Aorta (tissue), 5 donors: ENCODE measurements around the gene RAB6B. TPM values are rescaled to one million over a fixed set of nuclear protein-coding genes. Genes with fewer than 3 reads are reported as not detected.

Experiments
- ATAC-seq: fragments of 200-7000 bp; cut with Tn5 transposase; one replicate; pipeline ENCODE4 v1.9.1; 2022; ENCODE audit warnings: moderate library complexity; ENCODE audit not compliant: low FRiP score
- DNase-seq, 2 donors: peaks; one replicate each; pipeline ENCODE4 v3.0.0-alpha.2; 2020
- H3K27ac ChIP-seq, 2 donors: one replicate each; pipeline ENCODE4 v1.5.1; 2013; ENCODE audit warnings: low read length in 2 of 2, mild to moderate bottlenecking in 2 of 2, moderate library complexity in 2 of 2, control low read depth in 1 of 2, inconsistent platforms in 1 of 2, low read depth in 1 of 2
- H3K27me3 ChIP-seq, 2 donors: one replicate each; pipeline ENCODE4 v1.6.1; 2013; ENCODE audit warnings: control low read depth in 1 of 2, low read length in 1 of 2, mild to moderate bottlenecking in 1 of 2, moderate library complexity in 1 of 2; ENCODE audit not compliant: insufficient read depth in 2 of 2, control insufficient read depth in 1 of 2
- H3K36me3 ChIP-seq, 2 donors: one replicate each; pipeline ENCODE4 v1.6.1; 2013; ENCODE audit warnings: control low read depth in 1 of 2, low read length in 1 of 2, mild to moderate bottlenecking in 1 of 2; ENCODE audit not compliant: insufficient read depth in 2 of 2, control insufficient read depth in 1 of 2
- H3K4me1 ChIP-seq, 2 donors: one replicate each; pipeline ENCODE4 v1.6.1; 2013; ENCODE audit warnings: low read length in 2 of 2, control low read depth in 1 of 2, mild to moderate bottlenecking in 1 of 2, moderate library complexity in 1 of 2; ENCODE audit not compliant: insufficient read depth in 2 of 2, control insufficient read depth in 1 of 2
- H3K4me3 ChIP-seq, 2 donors: one replicate each; pipeline ENCODE4 v1.5.1; 2013; ENCODE audit warnings: low read length in 2 of 2, control low read depth in 1 of 2, mild to moderate bottlenecking in 1 of 2
- H3K9me3 ChIP-seq: one replicate; pipeline ENCODE4 v1.6.1; 2013; ENCODE audit warnings: mild to moderate bottlenecking, low read length; ENCODE audit not compliant: control insufficient read depth
- WGBS, 2 donors: extraction: QIAGEN DNeasy Blood & Tissue Kit; methylation state at CpG; one replicate each; pipeline ENCODE4 v1.1.7; 2013; 5-methylcytosine and 5-hydroxymethylcytosine counted together
- intact Hi-C, 2 donors: fragments of 100-400 bp; cut with DNase I; formaldehyde crosslinking; loops; one replicate each; pipeline versions ENCODE4 v1.14.2 to v1.15.0; 2022
- polyA plus RNA-seq, 2 donors: library from polyadenylated mRNA; stranded (reverse); fragments of 200-250 nt; gene quantifications; one replicate each; pipeline ENCODE4 v1.2.3, GENCODE V29; 2013
- total RNA-seq, 2 donors: library from RNA; stranded (reverse); fragmentation: NEBNext Ultra II Directional; extraction: Animal tissue kit (Norgen Biotek cat#: 25700); gene quantifications; one replicate each; pipeline ENCODE4 v1.2.1, GENCODE V29; 2021
- donor health status: healthy with polysubstance abuse.
- donor health status: Bipolar disorder and iron deficiency.
- donor health status: DM: no; HTN: no; CAD: no.
- donor health status: DM: no; HTN: no; CAD: no.
- donor health status: DM: yes; HTN: yes; CAD: no.

The RAB6B gene
- total and polyA plus RNA-seq, 4 donors, result 0.59 to 12.0 (median 8.2) TPM

GRCh38 chr3:133854264-133855001, 41.2 kb downstream of the RAB6B start:
- ATAC-seq (no peak), DNase-seq (no peak)
- intact Hi-C loops, result no loop called here
- Histone ChIP-seq H3K36me3 (no peaks in the 10 kb centered on the region), H3K4me1 (peaks cover 0 to 8% of the 10 kb centered on the region in 2 donors), H3K4me3 (no peak overlapping the region), H3K27ac (no peak overlapping the region), H3K9me3 (no peaks in the 10 kb centered on the region), H3K27me3 (no peaks in the 10 kb centered on the region)
- WGBS, 2 donors, result 85 to 86% methylated on average over 5 of the region's 5 CpGs

GRCh38 chr3:133853925-133854227, 41.8 kb downstream of the RAB6B start:
- Histone ChIP-seq H3K36me3 (no peaks in the 10 kb centered on the region), H3K27me3 (no peaks in the 10 kb centered on the region), H3K9me3 (no peaks in the 10 kb centered on the region), H3K4me1 (peaks cover 0 to 8% of the 10 kb centered on the region in 2 donors), H3K27ac (no peak overlapping the region), H3K4me3 (no peak overlapping the region)
- DNase-seq (no peak), ATAC-seq (no peak)
- 83% methylated on average over 2 of the region's 2 CpGs for WGBS, 2 donors
- intact Hi-C loops, result no loop called here

DNA sequence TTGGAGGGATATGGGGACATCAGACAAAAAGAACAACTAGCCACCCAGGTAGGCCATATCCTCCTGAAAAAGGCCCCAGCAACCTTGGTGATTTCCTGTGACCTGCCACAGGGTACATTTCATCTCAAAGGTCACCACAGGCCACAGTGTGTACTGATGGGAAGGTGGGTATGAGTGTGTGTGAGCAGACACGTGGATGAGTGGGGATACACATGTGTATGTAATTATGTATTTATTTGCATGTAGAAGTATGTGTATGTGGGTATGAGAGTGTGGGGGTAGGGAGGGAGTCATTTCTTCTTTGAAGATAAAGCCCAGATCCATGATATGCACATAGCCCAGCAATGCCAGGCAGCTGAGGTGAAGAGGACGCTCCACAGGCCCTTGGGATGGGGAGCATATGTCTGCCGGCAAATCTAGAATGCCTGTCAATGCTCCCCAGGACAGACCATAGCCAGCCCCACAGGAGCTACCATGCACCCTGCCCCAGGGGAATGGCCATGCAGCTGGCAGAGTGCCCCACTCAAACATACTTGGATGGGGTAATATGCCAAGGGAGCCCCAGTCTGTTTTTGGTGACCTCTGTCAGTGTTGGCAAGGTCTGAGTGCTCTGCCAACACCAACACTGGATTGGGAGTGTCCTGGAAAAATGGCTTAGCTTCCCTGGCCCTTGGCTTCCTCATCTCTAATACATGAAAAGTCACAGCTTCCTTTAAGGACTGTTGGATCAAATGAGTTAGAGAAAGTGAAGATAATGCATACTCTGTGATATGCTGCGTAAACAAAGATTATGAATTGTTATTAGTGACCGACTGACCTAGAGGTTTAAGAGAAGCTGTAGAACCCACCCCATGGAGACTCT, 42.4 kb downstream of the RAB6B start:
- Histone ChIP-seq H3K9me3 (no peaks in the 10 kb centered on the region), H3K27ac (no peak overlapping the region), H3K36me3 (no peaks in the 10 kb centered on the region), H3K4me3 (no peak overlapping the region), H3K4me1 (peaks cover 0 to 8% of the 10 kb centered on the region in 2 donors), H3K27me3 (no peaks in the 10 kb centered on the region)
- intact Hi-C loops, result no loop called here
- ATAC-seq (peak; percentile 45), DNase-seq (no peak)
- WGBS, 2 donors, result 57 to 60% methylated on average over 5 of the region's 5 CpGs

- 93 to 95% methylated on average over 8 of the region's 8 CpGs for WGBS, 2 donors
- peaks cover 0 to 8% of the 10 kb centered on the region in 2 donors for H3K4me1 ChIP-seq
- intact Hi-C loops, result no loop called here
These were observed 43.8 kb downstream of the RAB6B start for GRCh38 chr3:133851931-133852330.

DNA sequence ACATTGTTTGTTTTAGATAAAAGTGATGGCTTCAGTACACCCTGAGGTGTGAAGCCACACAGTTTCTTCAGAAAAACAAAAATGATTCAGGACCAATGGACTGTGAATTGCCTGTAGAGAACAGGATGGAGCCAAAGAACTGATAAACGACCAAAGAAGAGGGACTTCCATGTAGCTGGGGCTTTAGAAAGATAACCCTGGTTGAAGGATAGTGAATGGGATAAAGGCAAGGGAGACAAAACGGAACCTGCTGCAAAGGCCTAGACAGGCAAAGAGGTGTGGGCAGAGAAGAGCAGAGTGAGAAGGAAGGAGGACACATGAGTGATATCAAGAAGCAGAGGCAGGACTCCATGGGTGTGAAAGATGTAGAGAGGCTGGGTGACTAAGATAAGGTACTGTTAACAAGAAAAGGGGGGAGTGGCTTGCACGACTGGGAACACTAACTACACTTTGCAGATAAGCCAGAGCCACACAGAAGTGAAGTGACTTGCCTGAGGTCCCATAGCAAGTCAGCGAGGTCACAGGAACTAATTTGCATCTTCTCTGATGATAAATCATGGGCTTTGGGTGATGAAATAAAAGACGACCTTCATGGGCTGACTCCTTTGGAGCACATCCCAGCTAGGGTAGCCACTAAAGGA, 44.3 kb downstream of the RAB6B start:
- Histone ChIP-seq H3K27ac (no peak overlapping the region), H3K36me3 (no peaks in the 10 kb centered on the region), H3K4me3 (no peak overlapping the region), H3K4me1 (peaks cover 0 to 8% of the 10 kb centered on the region in 2 donors), H3K27me3 (no peaks in the 10 kb centered on the region), H3K9me3 (no peaks in the 10 kb centered on the region)
- no peak for ATAC-seq
- DNase-seq, result no peak
- WGBS, 2 donors, result 80 to 86% methylated on average over 5 of the region's 5 CpGs
- intact Hi-C loops, result no loop called here

More at GRCh38 chr3:133851931-133852330, 43.8 kb downstream of the RAB6B start:
- DNase-seq, result no peak
- no peaks in the 10 kb centered on the region for H3K9me3 ChIP-seq
- no peak for ATAC-seq
- no peaks in the 10 kb centered on the region for H3K36me3 ChIP-seq
- no peak overlapping the region for H3K27ac ChIP-seq
- no peaks in the 10 kb centered on the region for H3K27me3 ChIP-seq
- no peak overlapping the region for H3K4me3 ChIP-seq

- Histone ChIP-seq H3K36me3 (no peaks in the 10 kb centered on the region), H3K4me3 (no peak overlapping the region), H3K4me1 (peaks cover 0 to 8% of the 10 kb centered on the region in 2 donors), H3K9me3 (no peaks in the 10 kb centered on the region), H3K27ac (no peak overlapping the region), H3K27me3 (no peaks in the 10 kb centered on the region)
- WGBS, 2 donors, result 94% methylated on average over 1 of the region's 1 CpG
- DNase-seq, result no peak
- ATAC-seq, result no peak
- intact Hi-C loops, result no loop called here
These were observed 45.6 kb downstream of the RAB6B start for GRCh38 chr3:133850034-133850433.

DNA sequence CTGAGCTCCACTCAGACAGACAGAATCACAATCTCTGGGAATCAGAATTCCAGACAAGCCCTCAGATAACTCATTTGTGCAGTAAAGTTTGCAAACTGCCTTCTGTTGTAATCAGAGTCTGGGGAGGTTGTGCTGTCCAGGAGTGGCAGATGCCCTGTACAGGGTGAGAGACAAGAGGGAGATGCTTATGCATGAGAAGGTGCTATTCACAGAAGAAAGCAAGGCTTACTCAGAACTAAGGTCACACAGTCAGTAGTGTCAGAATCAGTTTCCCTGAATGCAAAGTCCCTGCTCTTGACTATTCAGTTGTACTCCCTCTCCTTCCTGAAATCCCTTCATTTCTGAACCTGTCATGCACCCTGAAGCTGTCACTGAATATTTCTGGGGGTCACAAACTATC, 46.3 kb downstream of the RAB6B start:
- Histone ChIP-seq H3K36me3 (no peaks in the 10 kb centered on the region), H3K27ac (no peak overlapping the region)
- intact Hi-C loops, result no loop called here

GRCh38 chr3:133845127-133845526, 50.6 kb downstream of the RAB6B start:
- Histone ChIP-seq H3K9me3 (no peaks in the 10 kb centered on the region), H3K27ac (no peak overlapping the region), H3K36me3 (no peaks in the 10 kb centered on the region), H3K27me3 (no peaks in the 10 kb centered on the region), H3K4me3 (no peak overlapping the region), H3K4me1 (no peaks in the 10 kb centered on the region)
- intact Hi-C loops, result no loop called here
- 97% methylated on average over 4 of the region's 4 CpGs for WGBS, 2 donors
- DNase-seq, result no peak
- no peak for ATAC-seq

More for the DNA sequence above, 46.3 kb downstream of the RAB6B start:
- peaks cover 0 to 8% of the 10 kb centered on the region in 2 donors for H3K4me1 ChIP-seq
- no peak overlapping the region for H3K4me3 ChIP-seq
- DNase-seq (no peak), ATAC-seq (no peak)
- no peaks in the 10 kb centered on the region for H3K9me3 ChIP-seq
- H3K27me3 ChIP-seq, result no peaks in the 10 kb centered on the region
